Kidney epithelial cell (primary cell): ENCODE data around the gene CAMK2B. TPM values are rescaled to one million over a fixed set of nuclear protein-coding genes. Genes with fewer than 3 reads are reported as not detected.
"Not testable (repeated sequence)": the region's sequence is repeated elsewhere in the genome, so short reads cannot be mapped to it uniquely, and the experiment has no call there.

Source experiments
- DNase-seq: peaks from one replicate; pipeline ENCODE4 v3.0.0-alpha.2; 2010; ENCODE audit warnings: low read depth
- H3K27me3 ChIP-seq: 2 replicates; pipeline ENCODE4 v1.6.0; 2011; ENCODE audit warnings: low read length; ENCODE audit not compliant: control insufficient read depth, insufficient read depth
- H3K36me3 ChIP-seq: 2 replicates; pipeline ENCODE4 v1.5.1; 2011; ENCODE audit warnings: low read length; ENCODE audit not compliant: control insufficient read depth, insufficient read depth
- H3K4me3 ChIP-seq: 2 replicates; pipeline ENCODE4 v1.5.1; 2011; ENCODE audit warnings: low read depth, mild to moderate bottlenecking, control low read depth, low read length
- CTCF ChIP-seq: IDR thresholded peaks from 2 replicates; pipeline ENCODE4 v1.5.1; 2011; ENCODE audit warnings: mild to moderate bottlenecking, moderate library complexity, low read length, control low read depth, inconsistent platforms; ENCODE audit not compliant: insufficient read depth, poor library complexity, severe bottlenecking
- total RNA-seq: library from RNA; depleted of rRNA; stranded (reverse); fragments of >200 nt; gene quantifications from 2 replicates; pipeline ENCODE4 v1.2.3, GENCODE V29; 2015

CAMK2B gene
- total RNA-seq, 1 donor from 2014 or later = not detected

GRCh38 chr7:44177570-44178131 is 147.7 kb downstream of the CAMK2B start:
- Histone ChIP-seq H3K27me3 (no peaks in the 10 kb centered on the region), H3K4me3 (no peak overlapping the region), H3K36me3 (no peaks in the 10 kb centered on the region)
- no peak for DNase-seq
- TF ChIP-seq CTCF = no peak

DNA sequence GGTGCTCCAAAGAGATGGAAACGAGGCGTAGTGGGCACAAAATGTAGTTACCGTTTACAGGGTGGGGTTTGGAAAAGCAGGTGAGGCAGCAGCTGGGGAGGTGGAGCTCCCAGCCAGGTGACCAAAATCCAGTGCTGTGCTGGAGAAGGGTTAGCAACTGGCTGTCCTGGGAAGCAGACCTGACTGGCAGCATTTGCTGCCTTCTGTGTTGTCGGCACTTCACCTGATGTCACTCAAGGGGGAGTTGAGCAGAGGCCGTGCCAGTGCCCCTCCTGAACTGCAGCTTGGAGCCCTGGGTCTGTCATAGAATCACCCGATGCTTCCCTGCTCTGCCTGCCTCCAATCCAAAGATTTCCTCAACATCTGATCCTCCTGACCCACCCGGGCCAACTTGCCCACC is 148.9 kb downstream of the CAMK2B start:
- no peak for DNase-seq
- H3K4me3 ChIP-seq = no peak overlapping the region
- no peaks in the 10 kb centered on the region for H3K36me3 ChIP-seq
- no peaks in the 10 kb centered on the region for H3K27me3 ChIP-seq
- no peak for TF ChIP-seq CTCF

- no peak for TF ChIP-seq CTCF
- no peaks in the 10 kb centered on the region for H3K27me3 ChIP-seq
- H3K4me3 ChIP-seq = no peak overlapping the region
- DNase-seq = no peak
- no peaks in the 10 kb centered on the region for H3K36me3 ChIP-seq
Measured at GRCh38 chr7:44175730-44176129, 149.7 kb downstream of the CAMK2B start.

DNA sequence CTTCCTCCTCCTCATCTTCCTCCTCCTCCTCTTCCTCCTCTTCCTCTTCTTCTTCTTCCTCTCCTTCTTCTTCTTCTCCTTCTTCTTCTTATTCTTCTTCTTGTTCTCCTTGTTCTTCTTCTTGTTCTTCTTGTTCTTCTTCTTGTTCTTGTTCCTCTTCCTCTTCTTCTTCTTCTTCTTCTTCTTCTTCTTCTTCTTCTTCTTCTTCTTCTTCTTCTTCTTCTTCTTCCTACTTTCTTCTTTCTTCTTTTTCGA is 150.8 kb downstream of the CAMK2B start:
- not testable (repeated sequence) for H3K36me3 ChIP-seq, DNase-seq, H3K27me3 ChIP-seq, H3K4me3 ChIP-seq

DNA sequence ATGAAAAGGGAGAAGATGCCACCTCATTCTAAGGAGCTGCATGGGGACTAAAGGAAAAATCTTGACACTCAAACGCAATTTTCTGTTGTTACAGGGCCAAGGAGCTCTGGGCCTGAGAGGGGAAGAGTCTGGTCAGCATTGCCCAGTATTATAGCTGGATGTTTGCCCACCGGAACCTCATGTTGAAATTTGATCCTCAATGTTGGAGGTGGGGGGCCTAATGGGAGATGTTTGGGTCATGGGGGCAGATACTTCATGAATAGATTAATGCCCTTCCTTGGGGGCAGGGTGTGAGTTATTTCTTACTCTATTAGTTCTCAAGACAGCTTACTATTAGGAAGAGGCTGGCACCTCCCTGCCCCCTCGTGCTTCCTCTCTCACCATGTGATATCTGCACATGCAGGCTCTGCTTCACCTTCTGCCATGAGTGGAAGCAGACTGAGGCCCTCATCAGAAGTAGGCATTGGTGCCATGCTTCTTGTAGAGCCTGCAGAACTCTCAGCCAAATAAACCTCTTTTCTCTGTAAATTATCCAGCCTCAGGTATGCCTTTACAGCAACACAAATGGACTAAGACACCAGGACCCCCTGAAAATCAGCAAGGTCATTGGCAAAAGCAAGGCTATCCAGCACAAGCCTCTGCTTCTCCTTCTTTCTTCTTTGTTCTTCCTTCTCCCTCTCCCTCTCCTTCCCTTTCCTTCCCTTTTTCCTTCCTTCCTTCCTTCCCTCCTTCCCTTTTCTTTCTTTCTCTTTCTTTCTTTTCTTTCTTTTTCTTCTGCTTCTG is 151.3 kb downstream of the CAMK2B start:
- no peak for TF ChIP-seq CTCF
- Histone ChIP-seq H3K36me3 (no peaks in the 10 kb centered on the region), H3K4me3 (no peak overlapping the region), H3K27me3 (no peaks in the 10 kb centered on the region)
- DNase-seq = no peak

- no peak for TF ChIP-seq CTCF
- H3K4me3 ChIP-seq = no peak overlapping the region
- DNase-seq = peak; percentile 55
- H3K27me3 ChIP-seq = no peaks in the 10 kb centered on the region
- no peaks in the 10 kb centered on the region for H3K36me3 ChIP-seq
Measured at GRCh38 chr7:44172803-44173424, 152.5 kb downstream of the CAMK2B start.
